Measurements from ENCODE around the gene MYO9B.
"Not testable (repeated sequence)": the region's sequence is repeated elsewhere in the genome, so short reads cannot be mapped to it uniquely, and the experiment has no call there.

MYO9B gene

DNA sequence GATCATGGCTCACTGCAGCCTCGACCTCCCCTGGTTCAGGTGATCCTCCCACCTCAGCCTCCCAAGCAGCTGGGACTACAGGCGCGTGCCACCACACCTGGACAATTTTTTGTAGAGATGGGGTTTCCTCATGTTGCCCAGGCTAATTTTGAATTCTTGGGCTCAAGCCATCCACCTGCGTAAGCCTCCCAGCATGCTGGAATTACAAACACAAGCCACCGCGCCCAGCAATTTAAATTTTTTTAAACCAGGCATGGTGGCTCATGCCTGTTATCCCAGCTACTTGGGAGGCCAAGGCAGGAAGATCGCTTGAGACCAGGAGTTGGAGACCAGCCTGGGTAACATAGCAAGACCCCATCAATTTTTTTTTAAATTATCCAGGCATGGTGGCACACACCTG is 79.7 kb downstream of the MYO9B start:
- no peak for DNase-seq

DNA sequence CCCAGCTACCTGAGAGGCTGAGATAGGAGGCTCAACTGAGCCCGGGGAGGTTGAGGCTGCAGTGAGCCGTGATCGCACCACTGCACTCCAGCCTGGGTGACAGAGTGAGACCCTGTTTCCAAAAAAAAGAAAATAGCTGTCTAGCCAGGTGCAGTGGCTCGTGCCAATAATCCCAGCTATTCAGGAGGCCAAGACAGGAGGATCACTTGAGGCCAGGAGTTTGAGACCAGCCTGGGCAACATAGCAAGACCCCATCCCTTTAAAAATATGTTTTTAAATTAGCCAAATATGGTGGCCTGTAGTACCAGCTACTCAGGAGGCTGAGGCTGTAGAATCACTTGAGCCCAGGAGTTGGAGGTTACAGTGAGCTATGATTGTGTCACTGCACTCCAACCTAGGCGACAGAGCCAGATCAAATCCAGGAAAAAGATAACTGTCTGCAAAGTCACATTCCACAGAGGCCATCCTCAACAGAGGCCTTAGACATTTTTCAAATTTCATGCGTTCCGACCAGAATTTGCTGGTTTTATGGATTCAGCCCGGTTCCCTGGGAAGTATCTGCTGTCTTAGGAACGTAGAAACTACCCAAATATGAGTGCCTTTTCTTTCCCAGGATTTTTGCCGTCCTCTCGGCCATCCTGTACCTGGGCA is 80.8 kb downstream of the MYO9B start:
- DNase-seq = no peak

DNA sequence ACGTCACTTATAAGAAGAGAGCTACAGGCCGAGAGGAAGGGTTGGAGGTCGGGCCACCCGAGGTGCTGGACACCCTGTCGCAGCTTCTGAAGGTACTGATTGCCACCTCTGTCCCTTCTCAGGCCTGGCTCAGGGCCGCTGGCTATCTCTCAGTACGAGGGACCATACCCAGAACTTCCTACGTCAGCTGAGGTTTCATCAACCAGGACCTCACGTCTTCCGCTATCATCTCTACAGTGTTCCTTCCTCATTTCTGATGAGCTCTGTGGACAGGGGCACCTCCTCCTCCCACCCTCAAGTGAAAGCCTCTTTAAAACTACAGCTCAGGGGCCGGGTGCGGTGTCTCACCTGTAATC is 81.3 kb downstream of the MYO9B start:
- no peak for DNase-seq

DNA sequence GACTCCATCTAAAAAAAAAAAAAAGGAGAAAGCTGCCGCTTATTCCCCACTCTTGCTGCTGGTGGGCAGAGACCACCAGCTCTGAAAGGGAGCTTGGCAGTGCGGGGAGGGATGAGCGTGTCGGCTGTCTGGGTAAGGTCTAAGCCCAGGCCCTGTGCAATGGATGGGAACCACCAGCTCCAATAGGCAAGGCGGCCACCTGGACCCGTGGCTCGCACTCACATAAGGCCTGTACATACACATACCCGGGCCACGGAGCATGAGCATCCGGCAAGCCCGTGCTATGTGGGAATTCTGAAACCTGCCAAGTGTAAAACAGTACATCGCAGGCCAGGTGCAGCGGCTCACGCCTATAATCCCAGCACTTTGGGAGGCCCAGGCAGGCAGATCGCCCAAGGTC is 83.0 kb downstream of the MYO9B start:
- no peak for DNase-seq

DNA sequence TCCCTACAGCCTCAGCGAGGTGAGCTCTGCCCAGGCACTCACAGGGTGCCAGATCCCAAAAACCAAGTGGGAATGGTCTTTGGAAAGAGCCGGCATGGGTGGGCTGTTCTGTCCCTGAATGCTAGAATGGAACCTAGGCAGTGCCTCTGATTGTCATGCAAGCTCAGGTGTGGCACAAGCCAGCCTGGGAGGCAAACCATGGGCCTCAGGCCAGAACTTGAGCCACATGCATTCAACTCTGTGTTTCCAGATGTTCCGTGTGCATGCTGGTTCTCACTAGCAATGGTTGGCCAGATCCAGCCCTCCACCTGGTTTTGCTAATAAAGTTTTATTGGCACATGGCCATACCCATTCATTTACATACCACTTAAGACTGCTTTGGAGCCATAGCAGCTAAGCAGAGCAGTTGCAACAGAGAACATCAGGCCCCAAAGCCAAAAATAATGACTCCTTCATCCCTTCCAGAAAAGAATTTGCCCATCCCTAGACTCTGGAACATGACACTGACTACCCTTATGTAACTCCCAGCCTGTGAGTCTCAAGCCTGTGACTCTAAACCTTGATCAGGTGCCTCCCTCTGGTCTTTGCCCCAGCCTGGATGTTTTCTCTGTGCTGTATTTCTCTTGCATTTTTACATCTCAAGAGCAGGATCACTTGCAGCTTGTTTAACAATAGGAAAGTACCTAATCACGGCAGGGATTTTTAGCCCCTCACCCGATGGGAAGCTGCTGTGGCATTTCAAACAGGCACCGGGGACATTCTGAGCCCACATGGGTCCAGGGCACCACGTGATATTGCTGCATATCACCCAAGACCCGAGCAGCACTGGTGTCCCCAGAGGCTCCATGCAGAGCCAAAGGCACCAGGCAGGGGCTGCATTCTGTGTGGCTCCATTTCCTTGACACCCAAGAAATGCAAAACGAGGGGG is 84.2 kb downstream of the MYO9B start:
- no peak for DNase-seq

DNA sequence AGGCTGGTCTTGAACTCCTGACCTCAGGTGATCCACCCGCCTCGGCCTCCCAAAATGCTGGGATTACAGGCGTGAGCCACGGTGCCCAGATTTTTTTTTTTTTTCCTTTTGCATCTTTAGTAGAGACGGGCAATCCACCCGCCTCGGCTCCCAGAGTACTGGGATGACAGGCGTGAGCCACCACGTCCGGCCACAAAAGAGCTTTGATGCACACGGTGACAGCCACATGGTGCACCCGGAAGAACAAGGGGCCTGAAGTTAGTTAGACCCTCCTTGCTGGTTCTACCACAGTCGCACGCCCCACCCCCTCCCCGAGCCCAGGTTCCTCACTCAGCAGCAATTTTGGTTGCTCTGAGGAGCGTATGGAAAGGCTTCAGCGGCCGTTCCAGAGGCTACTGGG is 85.3 kb downstream of the MYO9B start:
- DNase-seq = no peak

DNA sequence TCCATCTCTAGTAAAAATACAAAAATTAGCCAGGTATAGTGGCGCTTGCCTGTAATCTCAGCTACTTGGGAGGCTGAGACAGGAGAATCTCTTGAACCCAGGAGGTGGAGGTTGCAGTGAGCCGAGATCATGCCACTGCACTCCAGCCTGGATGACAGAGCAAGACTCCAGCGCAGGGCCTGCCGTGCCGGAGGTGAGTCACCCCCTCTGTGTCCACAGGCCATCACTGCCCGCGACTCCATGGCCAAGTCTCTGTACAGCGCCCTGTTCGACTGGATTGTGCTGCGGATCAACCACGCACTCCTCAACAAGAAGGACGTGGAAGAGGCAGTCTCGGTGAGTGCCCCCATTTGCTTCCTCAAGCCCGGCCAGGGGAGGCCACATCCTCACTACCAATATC is 86.6 kb downstream of the MYO9B start:
- not testable (repeated sequence) for DNase-seq

DNA sequence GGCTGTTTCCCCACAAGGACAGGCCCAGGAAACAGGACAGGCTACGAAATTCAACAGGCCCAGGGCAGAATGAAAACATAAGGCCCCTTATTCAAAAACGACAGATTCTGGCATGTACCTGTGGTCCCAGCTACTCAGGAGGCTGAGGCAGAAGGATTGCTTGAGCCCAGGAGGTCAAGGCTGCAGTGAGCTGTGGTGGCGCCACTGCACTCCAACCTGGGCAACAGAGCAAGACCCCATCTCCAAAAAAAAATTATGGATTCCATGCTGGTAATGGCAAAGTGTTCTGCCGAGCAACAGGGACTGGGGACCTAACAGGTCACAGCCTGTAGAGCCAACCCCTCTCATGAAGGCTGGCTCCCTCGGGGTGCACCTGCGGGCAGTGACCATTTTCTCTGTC is 87.0 kb downstream of the MYO9B start:
- no peak for DNase-seq

DNA sequence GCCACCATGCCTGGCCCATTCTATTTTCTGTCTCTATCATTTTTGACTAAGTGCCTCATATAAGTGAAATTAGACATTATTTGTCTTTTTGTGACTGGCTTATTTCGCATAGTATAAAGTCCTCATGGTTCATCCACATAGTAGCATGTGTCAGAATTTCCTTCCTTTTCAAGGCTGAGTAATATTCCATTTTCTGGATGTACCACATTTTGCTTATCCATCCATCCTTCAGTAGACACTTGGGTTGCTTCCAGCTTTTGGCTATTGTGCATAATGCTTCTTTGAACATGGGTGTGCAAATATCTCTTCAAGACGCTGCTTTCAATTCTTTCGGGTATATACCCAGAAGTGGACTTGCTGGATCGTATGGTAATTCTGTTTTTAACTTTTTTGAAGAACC is 88.1 kb downstream of the MYO9B start:
- no peak for DNase-seq

DNA sequence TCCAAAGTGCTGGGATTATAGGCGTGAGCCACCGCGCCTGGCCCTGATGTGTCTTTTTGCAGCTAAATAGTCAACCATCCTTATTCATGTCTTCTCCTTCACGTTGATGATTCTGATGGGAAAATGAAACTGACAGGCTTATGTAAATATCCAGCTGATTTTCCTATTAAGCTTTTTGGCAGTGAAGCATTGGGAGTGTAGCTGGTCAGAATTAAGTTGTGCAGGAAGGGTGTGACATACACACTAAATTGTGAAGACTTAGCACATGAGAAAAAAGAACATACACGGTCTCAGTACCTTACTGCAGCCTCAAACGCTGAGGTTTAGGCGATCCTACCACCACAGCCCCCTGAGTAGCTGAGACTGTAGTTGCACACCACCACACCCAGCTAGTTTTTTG is 89.1 kb downstream of the MYO9B start:
- DNase-seq = no peak

DNA sequence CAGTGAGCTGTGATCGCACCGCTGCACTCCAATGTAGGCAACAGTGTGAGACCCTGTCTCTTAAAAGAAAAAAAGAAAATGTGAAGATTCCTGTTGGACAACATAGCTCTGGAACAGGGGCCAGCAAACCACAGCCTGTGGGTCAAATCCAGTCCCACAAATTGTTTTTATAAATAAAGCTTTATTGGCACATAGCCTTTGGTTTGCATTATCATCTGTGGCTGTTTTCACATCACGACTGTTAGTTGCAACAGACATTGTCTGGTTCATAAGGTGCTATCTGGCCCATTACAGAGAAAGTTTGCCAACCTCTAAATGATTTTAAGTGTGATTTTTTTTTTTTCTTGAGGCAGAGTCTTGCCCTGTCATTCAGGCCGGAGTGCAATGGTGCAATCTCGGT is 90.1 kb downstream of the MYO9B start:
- DNase-seq = no peak

DNA sequence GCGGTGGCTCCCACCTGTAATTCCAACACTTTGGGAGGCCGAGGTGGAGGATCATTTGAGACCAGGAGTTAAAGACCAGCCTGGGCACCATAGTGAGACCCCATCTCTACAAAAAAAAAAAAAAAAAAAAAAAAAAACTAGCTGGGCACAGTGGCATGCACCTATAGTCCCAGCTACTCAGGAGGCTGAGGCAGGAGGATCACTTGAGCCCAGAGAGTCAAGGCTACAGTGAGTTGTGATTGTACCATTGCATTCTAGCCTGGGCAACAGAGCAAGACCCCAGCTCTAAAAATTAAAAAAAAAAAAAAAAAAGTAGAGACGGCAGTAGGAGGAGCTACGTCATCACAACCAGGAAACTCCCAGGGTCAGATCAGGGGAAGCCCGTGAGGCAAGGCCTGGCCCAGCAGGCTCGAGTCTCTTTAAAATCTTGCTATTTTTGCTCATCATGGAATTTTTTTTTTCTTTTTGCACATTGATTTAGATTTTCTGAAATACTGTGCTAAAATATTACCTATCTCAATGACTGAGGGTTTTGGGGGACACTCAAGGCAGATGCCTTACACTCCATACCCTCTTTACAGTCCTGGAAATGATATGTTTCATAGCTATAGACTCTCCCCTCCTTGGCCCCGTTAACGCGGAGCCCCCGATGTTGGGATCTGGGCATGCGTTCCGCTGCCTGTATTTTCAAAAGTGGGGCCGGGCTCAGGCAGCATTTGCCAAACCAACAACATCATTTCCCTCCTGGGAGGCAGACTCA is 95.1 kb downstream of the MYO9B start:
- DNase-seq = no peak

DNA sequence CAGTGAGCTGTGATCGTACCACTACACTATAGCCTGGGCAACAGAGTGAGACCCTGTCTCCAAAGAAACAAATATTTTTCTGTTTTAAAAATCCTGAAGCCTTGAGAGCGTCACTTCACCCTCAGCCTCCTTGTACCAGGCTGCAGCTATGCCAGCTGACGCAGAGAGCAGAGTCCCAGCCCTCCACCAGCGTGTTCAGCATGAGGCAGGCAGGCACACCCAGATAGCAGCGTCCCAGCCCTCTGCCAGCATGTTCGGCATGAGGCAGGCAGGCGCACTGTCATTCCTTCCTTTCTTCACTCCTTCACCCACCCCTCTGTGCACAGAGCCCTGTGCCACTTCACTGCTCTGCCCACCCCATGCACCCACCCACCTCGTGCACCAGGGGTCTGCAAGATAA is 96.3 kb downstream of the MYO9B start:
- DNase-seq = no peak

DNA sequence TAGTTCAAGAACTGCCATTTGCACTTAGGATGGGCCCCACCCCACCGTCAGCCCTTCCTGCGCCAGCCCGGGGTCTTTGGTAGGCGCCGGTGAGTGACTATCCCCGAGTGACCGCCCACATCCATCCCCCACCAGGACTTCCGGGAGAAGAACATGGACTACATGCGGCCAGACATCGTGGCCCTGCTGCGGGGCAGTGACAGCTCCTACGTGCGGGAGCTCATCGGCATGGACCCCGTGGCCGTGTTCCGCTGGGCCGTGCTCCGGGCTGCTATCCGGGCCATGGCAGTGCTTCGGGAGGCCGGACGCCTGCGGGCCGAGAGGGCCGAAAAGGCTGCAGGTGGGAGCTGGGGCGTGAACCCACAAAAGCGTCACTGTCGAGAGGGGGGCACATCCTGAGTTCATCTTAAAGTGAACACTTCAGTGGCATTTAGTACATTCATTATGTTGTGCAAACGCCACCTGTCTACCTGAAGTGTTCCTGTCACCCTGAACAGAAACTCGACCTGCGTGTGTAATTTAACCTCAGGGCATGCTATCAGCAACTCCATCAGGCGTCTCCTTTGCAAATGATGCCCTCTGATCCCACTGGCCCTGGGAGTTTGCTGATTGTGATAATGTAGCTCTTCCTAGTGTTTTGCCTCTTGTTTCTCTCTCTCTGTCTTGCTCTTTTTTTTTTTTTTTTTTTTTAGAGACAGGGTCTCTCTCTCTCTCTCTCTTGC is 97.2 kb downstream of the MYO9B start:
- DNase-seq = no peak

DNA sequence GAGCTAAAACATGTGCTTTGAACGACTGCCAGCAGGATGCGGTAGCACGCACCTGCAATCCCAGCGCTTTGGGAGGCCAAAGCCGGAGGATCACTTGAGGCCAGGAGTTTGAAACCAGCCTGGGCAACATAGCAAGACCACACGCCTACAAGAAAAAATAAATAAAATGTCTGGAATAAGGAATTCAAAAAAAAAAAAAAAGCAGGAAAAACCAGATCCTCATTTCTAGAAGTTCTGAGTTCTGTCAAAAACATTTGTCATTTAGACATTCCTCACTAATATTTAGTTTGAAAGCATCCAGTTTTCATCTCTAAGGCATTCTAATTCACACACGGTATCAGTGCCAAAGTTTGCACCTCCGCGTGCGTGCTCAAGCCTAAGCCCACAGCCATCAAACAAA is 102.7 kb downstream of the MYO9B start:
- DNase-seq = no peak

DNA sequence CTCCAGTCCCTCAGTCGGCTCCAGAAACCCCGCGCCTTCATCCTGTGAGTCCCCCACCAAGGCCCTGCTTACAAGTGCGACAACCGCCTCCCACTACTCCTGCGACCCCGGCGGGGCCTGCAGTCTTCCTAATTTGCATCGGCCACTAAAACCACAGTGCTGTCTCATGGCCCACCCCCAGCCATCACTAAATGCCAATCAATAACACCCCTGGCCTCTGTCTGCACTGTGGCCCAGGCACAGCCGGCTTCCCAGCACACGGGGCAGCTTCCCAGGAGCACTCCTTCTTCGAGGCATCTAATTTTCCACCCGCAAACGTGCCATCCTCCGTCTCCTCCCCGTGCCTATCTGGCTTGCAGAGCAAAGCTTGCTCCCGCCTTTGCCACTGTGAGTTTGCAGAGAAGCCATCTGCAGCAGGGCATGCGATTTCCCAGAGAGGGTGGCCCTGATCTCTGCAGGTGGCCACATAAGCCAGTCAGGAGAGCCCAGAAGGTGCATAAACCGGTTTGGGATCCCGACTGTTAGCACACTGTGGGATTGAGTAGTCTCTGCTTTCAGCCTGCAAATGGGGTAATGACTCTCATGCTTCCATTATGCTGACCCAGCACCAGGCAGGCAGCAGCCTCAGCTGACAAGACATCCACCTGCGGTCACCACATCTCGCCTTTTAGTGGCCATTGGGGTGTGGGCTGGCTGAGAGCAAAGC is 105.6 kb downstream of the MYO9B start:
- DNase-seq = no peak

DNA sequence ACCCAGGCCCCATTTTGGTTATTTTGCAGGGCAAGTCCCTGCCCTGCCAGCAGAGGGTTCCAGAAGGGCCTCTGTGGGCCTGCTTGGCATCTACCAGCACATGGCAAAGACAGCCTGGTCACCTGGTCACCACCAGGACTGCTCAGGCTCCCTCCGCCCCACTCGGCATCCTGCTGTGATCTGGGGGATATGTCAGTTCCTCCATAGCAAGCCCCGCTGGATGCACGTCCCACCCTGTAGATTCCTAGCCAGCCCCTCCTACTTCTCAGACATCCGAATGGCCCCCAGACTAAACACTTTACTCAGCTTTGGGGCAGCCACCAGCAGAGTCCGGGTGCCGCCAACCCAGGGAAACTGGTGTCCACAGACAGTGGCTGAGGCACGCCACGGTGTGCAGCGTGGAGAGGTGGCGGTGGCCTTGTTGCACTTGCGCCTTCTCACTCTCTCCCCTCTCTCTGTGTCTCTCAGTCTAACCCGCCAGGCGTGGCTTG is 107.7 kb downstream of the MYO9B start:
- no peak for DNase-seq

DNA sequence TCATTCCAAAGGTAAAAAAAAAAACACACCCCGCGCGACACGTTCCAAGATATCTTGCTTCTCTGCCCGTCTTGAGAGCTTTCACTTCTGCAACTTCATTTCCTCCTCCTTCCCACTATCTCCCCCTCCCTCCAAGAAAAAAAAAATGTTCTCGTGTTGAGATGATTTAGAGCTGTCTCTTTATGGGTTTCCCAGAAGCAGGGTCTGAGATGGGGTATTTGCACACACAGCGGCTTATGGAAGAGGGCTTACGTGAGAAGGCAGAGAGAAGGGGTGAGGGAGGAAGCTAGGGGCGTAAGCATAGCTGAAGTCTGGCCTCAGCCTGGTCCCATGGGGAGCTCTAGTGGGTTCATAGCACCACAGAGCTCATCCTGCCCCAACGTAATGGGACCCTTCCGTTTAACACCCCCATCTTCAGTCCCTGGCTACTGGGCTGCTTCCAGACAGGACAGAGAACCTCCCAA is 108.3 kb downstream of the MYO9B start:
- no peak for DNase-seq

DNA sequence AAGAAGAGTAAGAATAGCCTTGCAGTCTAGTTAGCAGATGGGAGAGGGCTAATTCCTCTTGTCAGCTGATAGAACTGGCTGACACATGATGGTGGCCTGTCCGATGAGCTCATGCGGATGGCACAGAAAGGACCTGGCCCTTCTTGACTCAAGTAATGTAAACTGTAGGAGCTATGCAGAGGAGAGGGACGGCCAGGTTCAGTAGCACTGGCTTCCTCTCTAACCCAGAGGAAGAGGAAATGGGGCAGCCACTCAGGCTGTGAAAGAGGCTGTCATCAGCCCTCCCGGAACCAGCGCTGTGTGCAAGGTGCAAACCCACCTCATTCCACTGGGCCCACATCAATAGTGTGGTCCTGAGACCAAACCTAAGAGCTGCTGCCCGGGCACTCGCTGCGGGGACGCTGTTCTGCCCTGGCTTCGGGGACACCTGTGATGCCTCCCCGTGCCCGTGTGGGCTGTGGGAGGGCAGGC is 108.8 kb downstream of the MYO9B start:
- DNase-seq = no peak

DNA sequence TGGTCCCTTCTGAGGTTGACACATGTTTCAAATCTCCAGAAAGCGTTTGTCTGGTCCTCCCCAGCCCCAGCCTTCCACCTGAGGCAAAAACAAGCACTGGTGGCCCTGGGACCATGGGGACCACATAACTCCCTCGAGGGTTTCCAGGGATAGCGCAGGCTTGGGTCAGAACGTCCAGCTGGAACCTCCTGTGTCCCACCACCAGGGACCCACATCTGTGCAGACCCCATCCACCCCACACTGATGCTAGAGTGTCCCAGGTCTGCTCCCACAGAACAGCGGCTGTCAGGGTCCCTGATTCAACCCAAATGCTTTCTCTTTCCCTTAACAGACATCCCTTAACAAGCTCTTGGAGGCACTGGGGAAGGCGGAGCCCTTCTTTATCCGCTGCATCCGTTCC is 110.0 kb downstream of the MYO9B start:
- DNase-seq = no peak

DNA sequence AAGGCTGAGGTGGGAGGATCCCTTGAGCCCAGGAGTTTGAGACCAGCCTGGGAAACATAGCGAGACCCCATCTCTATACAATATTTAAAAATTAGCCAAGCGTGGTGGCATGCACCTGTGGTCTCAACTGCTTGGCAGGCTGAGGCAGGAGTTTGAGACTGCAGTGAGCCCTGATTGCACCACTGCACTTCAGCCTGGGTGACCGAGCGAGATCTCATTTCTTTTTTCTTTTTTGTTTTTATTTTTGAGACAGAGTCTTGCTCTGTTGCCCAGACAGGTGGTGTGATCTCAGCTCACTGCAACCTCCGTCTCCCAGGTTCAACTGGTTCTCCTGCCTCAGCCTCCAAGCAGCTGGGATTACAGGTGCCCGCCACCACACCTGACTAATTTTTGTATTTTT is 116.2 kb downstream of the MYO9B start:
- not testable (repeated sequence) for DNase-seq

DNA sequence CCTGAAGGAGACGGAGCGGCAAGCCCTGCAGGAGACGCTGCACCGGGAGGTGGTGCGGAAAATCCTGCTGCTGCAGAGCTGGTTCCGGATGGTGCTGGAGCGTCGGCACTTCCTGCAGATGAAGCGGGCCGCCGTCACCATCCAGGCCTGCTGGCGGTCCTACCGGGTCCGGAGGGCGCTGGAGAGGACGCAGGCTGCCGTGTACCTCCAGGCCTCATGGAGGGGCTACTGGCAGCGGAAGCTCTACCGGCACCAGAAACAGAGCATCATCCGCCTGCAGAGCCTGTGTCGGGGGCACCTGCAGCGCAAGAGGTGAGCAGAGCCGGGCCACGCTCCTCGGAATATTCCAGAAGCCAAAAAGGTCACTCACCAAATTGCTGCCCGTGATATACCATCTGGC is 117.2 kb downstream of the MYO9B start:
- no peak for DNase-seq

All from NCI-H1436 treated with DMSO at 0.1 percent for 48 hours (cell line).